H9 (cell line): ENCODE results near the gene SLX4. TPM values are rescaled to one million over a fixed set of nuclear protein-coding genes. Genes with fewer than 3 reads are reported as not detected.

Experiments
- DNase-seq: peaks from one replicate; pipeline ENCODE4 v3.0.0-alpha.2; 2017
- H2AFZ ChIP-seq: one replicate; pipeline ENCODE4 v1.6.1; 2013; ENCODE audit warnings: mild to moderate bottlenecking, low read length, control low read depth, moderate library complexity
- H2AK5ac ChIP-seq: 2 replicates; pipeline ENCODE4 v1.6.1; 2013; ENCODE audit warnings: low read length, control low read depth, mixed read lengths; ENCODE audit not compliant: insufficient read length
- H2BK120ac ChIP-seq: one replicate; pipeline ENCODE4 v1.6.1; 2013; ENCODE audit warnings: low read depth, mild to moderate bottlenecking, low read length, control low read depth, inconsistent platforms; ENCODE audit not compliant: poor library complexity, severe bottlenecking
- H2BK12ac ChIP-seq: 2 replicates; pipeline ENCODE4 v1.6.1; 2013; ENCODE audit warnings: low read length, control low read depth, mixed read lengths, low read depth; ENCODE audit not compliant: insufficient read length
- H2BK15ac ChIP-seq: 2 replicates; pipeline ENCODE4 v1.6.1; 2013; ENCODE audit warnings: low read depth, low read length, control low read depth
- H2BK20ac ChIP-seq: one replicate; pipeline ENCODE4 v1.6.1; 2013; ENCODE audit warnings: low read depth, mild to moderate bottlenecking, low read length, control low read depth, inconsistent platforms; ENCODE audit not compliant: poor library complexity, severe bottlenecking
- H2BK5ac ChIP-seq: 2 replicates; pipeline ENCODE4 v1.6.1; 2013; ENCODE audit warnings: low read length, control low read depth, mixed read lengths; ENCODE audit not compliant: insufficient read length
- H3K14ac ChIP-seq: 2 replicates; pipeline ENCODE4 v1.6.1; 2013; ENCODE audit warnings: low read length, control low read depth; ENCODE audit not compliant: insufficient read depth
- H3K18ac ChIP-seq: 2 replicates; pipeline ENCODE4 v1.6.1; 2013; ENCODE audit warnings: low read depth, mild to moderate bottlenecking, mixed read lengths, low read length, control low read depth; ENCODE audit not compliant: insufficient read length
- H3K23ac ChIP-seq: 2 replicates; pipeline ENCODE4 v1.6.1; 2013; ENCODE audit warnings: low read length, control low read depth, mixed read lengths, low read depth; ENCODE audit not compliant: insufficient read length
- H3K23me2 ChIP-seq: 2 replicates; pipeline ENCODE4 v1.6.1; 2013; ENCODE audit warnings: low read depth, mild to moderate bottlenecking, mixed read lengths, low read length, control low read depth; ENCODE audit not compliant: insufficient read length, poor library complexity, severe bottlenecking
- H3K27ac ChIP-seq: 2 replicates; pipeline ENCODE4 v1.5.1; 2013; ENCODE audit warnings: low read length, control low read depth, mixed read lengths, low read depth; ENCODE audit not compliant: insufficient read length
- H3K27me3 ChIP-seq: 2 replicates; pipeline ENCODE4 v1.6.1; 2013; ENCODE audit warnings: low read length, control low read depth, inconsistent platforms; ENCODE audit not compliant: insufficient read depth
- H3K4ac ChIP-seq: 2 replicates; pipeline ENCODE4 v1.6.1; 2013; ENCODE audit warnings: low read depth, mild to moderate bottlenecking, control low read depth, inconsistent platforms, low read length, moderate library complexity
- H3K4me1 ChIP-seq: 2 replicates; pipeline ENCODE4 v1.6.1; 2013; ENCODE audit warnings: low read length, control low read depth, inconsistent platforms; ENCODE audit not compliant: insufficient read depth
- H3K4me2 ChIP-seq: 2 replicates; pipeline ENCODE4 v1.6.1; 2013; ENCODE audit warnings: low read length, control low read depth, mixed read lengths; ENCODE audit not compliant: insufficient read length, insufficient read depth
- H3K56ac ChIP-seq: 2 replicates; pipeline ENCODE4 v1.6.1; 2013; ENCODE audit warnings: low read depth, mild to moderate bottlenecking, mixed read lengths, low read length, control low read depth; ENCODE audit not compliant: insufficient read length
- H3K79me1 ChIP-seq: 2 replicates; pipeline ENCODE4 v1.6.1; 2013; ENCODE audit warnings: low read depth, mild to moderate bottlenecking, moderate library complexity, low read length, control low read depth, inconsistent platforms; ENCODE audit not compliant: insufficient read depth, poor library complexity, severe bottlenecking
- H3K79me2 ChIP-seq: 2 replicates; pipeline ENCODE4 v1.6.1; 2013; ENCODE audit warnings: low read length, control low read depth, inconsistent platforms; ENCODE audit not compliant: insufficient read depth
- H3K9ac ChIP-seq: 2 replicates; pipeline ENCODE4 v1.6.1; 2013; ENCODE audit warnings: low read length, control low read depth, mixed read lengths; ENCODE audit not compliant: insufficient read length; ENCODE audit errors: extremely low read depth
- H3K9me3 ChIP-seq: one replicate; pipeline ENCODE4 v1.6.1; 2013; ENCODE audit warnings: low read depth, low read length, inconsistent platforms; ENCODE audit not compliant: control insufficient read depth
- H3T11ph ChIP-seq: one replicate; pipeline ENCODE4 v1.6.1; 2013; ENCODE audit warnings: mild to moderate bottlenecking, low read length, control low read depth, inconsistent platforms
- H4K20me1 ChIP-seq: one replicate; pipeline ENCODE4 v1.6.1; 2013; ENCODE audit not compliant: control insufficient read depth, insufficient read length, insufficient read depth
- H4K5ac ChIP-seq: 2 replicates; pipeline ENCODE4 v1.6.1; 2013; ENCODE audit warnings: low read depth, mild to moderate bottlenecking, mixed read lengths, low read length, control low read depth; ENCODE audit not compliant: insufficient read length
- H4K8ac ChIP-seq: replicated peaks from 2 replicates; pipeline ENCODE4 v1.6.1; 2013; ENCODE audit warnings: low read length, control low read depth, mixed read lengths, low read depth; ENCODE audit not compliant: insufficient read length
- H4K91ac ChIP-seq: 2 replicates; pipeline ENCODE4 v1.6.1; 2013; ENCODE audit warnings: low read depth, mild to moderate bottlenecking, moderate library complexity, mixed read lengths, low read length, control low read depth; ENCODE audit not compliant: insufficient read length
- H3K27ac Mint-ChIP-seq, 3 experiments: 2 replicates in 2 of 3; 3 replicates in 1 of 3; pipeline ENCODE4 v1.8.0; 2020 to 2021; ENCODE audit warnings: mixed read lengths in 3 of 3, mild to moderate bottlenecking in 1 of 3, moderate library complexity in 1 of 3
- H3K27me3 Mint-ChIP-seq: 2 replicates; pipeline ENCODE4 v1.8.0; 2021; ENCODE audit warnings: low read depth, mild to moderate bottlenecking, moderate library complexity, mixed read lengths
- H3K36me3 Mint-ChIP-seq, 3 experiments: 2 replicates in 2 of 3; 3 replicates in 1 of 3; pipeline ENCODE4 v1.8.0; 2020 to 2021; ENCODE audit warnings: low read depth in 3 of 3, mixed read lengths in 3 of 3; ENCODE audit not compliant: insufficient read depth in 1 of 3
- H3K4me1 Mint-ChIP-seq, 2 experiments: 2 replicates each; pipeline ENCODE4 v1.8.0; 2020; ENCODE audit warnings: mixed read lengths in 2 of 2
- H3K4me3 Mint-ChIP-seq, 2 experiments: 2 replicates in 1 of 2; 3 replicates in 1 of 2; pipeline ENCODE4 v1.8.0; 2020 to 2021; ENCODE audit warnings: mild to moderate bottlenecking in 2 of 2, mixed read lengths in 2 of 2, moderate library complexity in 1 of 2
- H3K9me3 Mint-ChIP-seq, 2 experiments: 2 replicates in 1 of 2; 3 replicates in 1 of 2; pipeline ENCODE4 v1.8.0; 2020; ENCODE audit warnings: mild to moderate bottlenecking in 2 of 2, mixed read lengths in 2 of 2, moderate library complexity in 1 of 2
- CTCF ChIP-seq: fragments of 200-600 bp; sonication (generic); conservative IDR thresholded peaks from 3 replicates; pipeline ENCODE4 v1.8.0; 2021; ENCODE audit warnings: antibody characterized with exemption, mild to moderate bottlenecking
- WGBS: extraction: QIAGEN DNeasy Blood & Tissue Kit; methylation state at CpG from one replicate; pipeline ENCODE4 v1.1.7; 2013; ENCODE audit warnings: missing lambda C conversion rate, low lambda C conversion rate, mixed read lengths; ENCODE audit not compliant: insufficient read length; ENCODE audit errors: extremely low coverage; 5-methylcytosine and 5-hydroxymethylcytosine counted together
- total RNA-seq: library from RNA; stranded (reverse); gene quantifications from 2 replicates; pipeline ENCODE4 v1.2.1, GENCODE V29; 2021

SLX4 gene
- total RNA-seq, 1 experiment from 2014 or later: 9.9 TPM

DNA sequence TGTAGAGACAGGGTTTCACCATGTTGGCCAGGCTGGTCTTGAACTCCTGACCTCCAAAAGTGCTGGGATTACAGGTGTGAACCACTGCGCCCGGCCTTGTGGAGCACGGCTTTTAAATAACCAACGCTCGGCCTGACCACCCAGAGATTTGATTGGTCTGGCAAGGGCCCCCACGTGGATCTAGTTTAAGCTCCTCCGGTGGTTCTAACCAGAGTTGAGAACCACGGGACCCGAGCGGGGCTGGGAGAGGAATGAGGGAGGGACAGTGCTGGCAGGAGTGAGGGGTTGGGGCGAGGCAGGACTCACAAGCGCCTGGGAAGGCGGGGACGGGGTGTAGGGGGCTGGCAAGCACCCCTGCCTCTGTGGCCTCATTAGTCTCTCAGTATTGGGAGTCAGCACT lies 37.2 kb downstream of the SLX4 start:
- Histone ChIP-seq H3T11ph (no peak overlapping the region), H3K79me1 (no peaks in the 10 kb centered on the region), H3K4me2 (no peak overlapping the region), H2AFZ (no peak overlapping the region), H3K4me1 (no peaks in the 10 kb centered on the region), H4K5ac (no peak overlapping the region), H3K9me3 (no peaks in the 10 kb centered on the region), H2BK15ac (no peak overlapping the region), H3K14ac (no peak overlapping the region), H4K91ac (no peak overlapping the region), H3K79me2 (no peaks in the 10 kb centered on the region), H4K20me1 (no peaks in the 10 kb centered on the region), H3K27me3 (no peaks in the 10 kb centered on the region), H3K27ac (no peak overlapping the region), H3K9ac (no peak overlapping the region), H2BK5ac (no peak overlapping the region), H3K23me2 (no peaks in the 10 kb centered on the region), H3K56ac (no peak overlapping the region), H3K4ac (no peak overlapping the region), H3K23ac (no peak overlapping the region), H3K18ac (no peak overlapping the region), H2AK5ac (no peak overlapping the region), H2BK20ac (no peak overlapping the region), H2BK12ac (no peak overlapping the region), H4K8ac (no peak overlapping the region), H2BK120ac (no peak overlapping the region)
- Mint-ChIP-seq H3K27ac (no peak overlapping the region), H3K4me3 (no peak overlapping the region), H3K27me3 (no peaks in the 10 kb centered on the region; the same call in 1 of the 2 replicates), H3K9me3 (peaks cover 13 to 17% of the 10 kb centered on the region in 2 experiments), H3K4me1 (peaks cover 8 to 13% of the 10 kb centered on the region in 2 experiments), H3K36me3 (peaks cover 5 to 8% (median 5%) of the 10 kb centered on the region in 3 experiments; a peak in 4 of 7 replicates)
- no peak for DNase-seq
- WGBS: no CpG with 5 or more reads among the region's 14 CpGs
- TF ChIP-seq CTCF: no peak
